ENCODE measurements around the gene OTUB2. TPM values are rescaled to one million over a fixed set of nuclear protein-coding genes. Genes with fewer than 3 reads are reported as not detected.

Gene OTUB2
- total RNA-seq, 1 donor from 2014 or later: 6.4 TPM

- DNase-seq (ENCODE audit: low read depth): no peak
Observed at GRCh38 chr14:93996130-93996695, 29.9 kb upstream of the OTUB2 start.

GRCh38 chr14:93997082-93997481, 29.1 kb upstream of the OTUB2 start, which contains the start of gene CCDC197:
Gene CCDC197, plus strand, starts transcription at chr14:93997301. Its CDS starts 831 bp downstream, at chr14:93998132.
- no peak for DNase-seq (ENCODE audit: low read depth)

GRCh38 chr14:93997916-93998870, 27.9 kb upstream of the OTUB2 start:
- no peak for DNase-seq (ENCODE audit: low read depth)

GRCh38 chr14:93998871-93999403, 27.2 kb upstream of the OTUB2 start:
- DNase-seq (ENCODE audit: low read depth): no peak

GRCh38 chr14:93999573-93999972, 26.6 kb upstream of the OTUB2 start:
- no peak for DNase-seq (ENCODE audit: low read depth)

GRCh38 chr14:94000267-94000666, 25.9 kb upstream of the OTUB2 start:
- DNase-seq (ENCODE audit: low read depth): no peak

GRCh38 chr14:94001016-94001415, 25.1 kb upstream of the OTUB2 start:
- DNase-seq (ENCODE audit: low read depth): no peak

- DNase-seq (ENCODE audit: low read depth): peak; percentile 49
Observed at GRCh38 chr14:94001501-94002396, 24.4 kb upstream of the OTUB2 start.

GRCh38 chr14:94003397-94003796, 22.7 kb upstream of the OTUB2 start:
- no peak for DNase-seq (ENCODE audit: low read depth)

GRCh38 chr14:94004015-94004414, 22.1 kb upstream of the OTUB2 start:
- DNase-seq (ENCODE audit: low read depth): no peak

- no peak for DNase-seq (ENCODE audit: low read depth)
Observed at GRCh38 chr14:94005324-94006073, 20.6 kb upstream of the OTUB2 start.

GRCh38 chr14:94008234-94008633, 17.9 kb upstream of the OTUB2 start:
- DNase-seq (ENCODE audit: low read depth): no peak

- peak; percentile 91 for DNase-seq (ENCODE audit: low read depth)
Observed at GRCh38 chr14:94009767-94010166, 16.4 kb upstream of the OTUB2 start.

GRCh38 chr14:94010625-94011024, 15.5 kb upstream of the OTUB2 start:
- DNase-seq (ENCODE audit: low read depth): no peak

- DNase-seq (ENCODE audit: low read depth): peak; percentile 80
Observed at GRCh38 chr14:94011795-94012194, 14.3 kb upstream of the OTUB2 start.

- DNase-seq (ENCODE audit: low read depth): no peak
Observed at GRCh38 chr14:94014382-94014781, 11.8 kb upstream of the OTUB2 start.

GRCh38 chr14:94015223-94015622, 10.9 kb upstream of the OTUB2 start:
- DNase-seq (ENCODE audit: low read depth): no peak

GRCh38 chr14:94016446-94016976, 9.6 kb upstream of the OTUB2 start:
- no peak for DNase-seq (ENCODE audit: low read depth)

- no peak for DNase-seq (ENCODE audit: low read depth)
Observed at GRCh38 chr14:94018308-94018707, 7.8 kb upstream of the OTUB2 start.

- no peak for DNase-seq (ENCODE audit: low read depth)
Observed at GRCh38 chr14:94019329-94019728, 6.8 kb upstream of the OTUB2 start.

- no peak for DNase-seq (ENCODE audit: low read depth)
Observed at GRCh38 chr14:94020267-94020666, 5.9 kb upstream of the OTUB2 start.

All from renal cortical epithelial cell (primary cell).